ENCODE results near the gene FCN1.

Gene FCN1

DNA sequence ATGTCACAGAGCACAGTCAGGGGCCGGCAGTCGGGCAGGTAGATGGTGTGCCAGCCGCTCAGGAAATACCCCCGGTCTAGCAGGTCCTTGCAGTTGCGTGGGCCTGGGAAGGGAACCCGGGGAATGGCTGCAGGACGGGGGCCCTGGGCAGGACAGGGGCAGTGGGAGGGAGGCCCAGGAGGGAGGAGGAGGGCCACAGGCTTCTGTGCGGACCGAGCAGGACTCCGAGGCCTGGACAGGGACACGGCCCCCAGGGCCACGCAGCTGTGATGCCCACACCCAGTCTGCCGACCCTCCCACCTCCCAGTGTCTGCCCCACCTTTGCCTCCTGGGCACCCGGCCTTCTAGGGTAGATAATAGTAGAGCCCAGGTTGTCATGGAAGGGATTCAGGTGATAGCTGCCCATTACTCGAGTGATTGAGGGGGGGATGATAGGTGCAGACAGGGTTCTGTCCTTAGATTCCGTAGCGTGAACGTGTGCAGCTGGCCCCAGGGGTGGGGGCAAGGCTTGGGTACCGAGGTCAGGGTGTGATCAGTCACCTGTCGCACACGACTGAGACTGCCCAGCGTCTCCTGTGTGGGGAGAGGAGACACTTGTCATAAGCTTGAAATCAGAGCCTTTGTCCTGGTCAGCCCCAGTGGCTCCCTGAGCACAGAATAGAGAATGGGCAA, 4.5 kb downstream of the FCN1 start:
- DNase-seq, result no peak

- DNase-seq, result no peak
These were observed 5.4 kb downstream of the FCN1 start for GRCh38 chr9:134912126-134912840.

- no peak for DNase-seq
These were observed 7.9 kb downstream of the FCN1 start for GRCh38 chr9:134909511-134910481.

DNA sequence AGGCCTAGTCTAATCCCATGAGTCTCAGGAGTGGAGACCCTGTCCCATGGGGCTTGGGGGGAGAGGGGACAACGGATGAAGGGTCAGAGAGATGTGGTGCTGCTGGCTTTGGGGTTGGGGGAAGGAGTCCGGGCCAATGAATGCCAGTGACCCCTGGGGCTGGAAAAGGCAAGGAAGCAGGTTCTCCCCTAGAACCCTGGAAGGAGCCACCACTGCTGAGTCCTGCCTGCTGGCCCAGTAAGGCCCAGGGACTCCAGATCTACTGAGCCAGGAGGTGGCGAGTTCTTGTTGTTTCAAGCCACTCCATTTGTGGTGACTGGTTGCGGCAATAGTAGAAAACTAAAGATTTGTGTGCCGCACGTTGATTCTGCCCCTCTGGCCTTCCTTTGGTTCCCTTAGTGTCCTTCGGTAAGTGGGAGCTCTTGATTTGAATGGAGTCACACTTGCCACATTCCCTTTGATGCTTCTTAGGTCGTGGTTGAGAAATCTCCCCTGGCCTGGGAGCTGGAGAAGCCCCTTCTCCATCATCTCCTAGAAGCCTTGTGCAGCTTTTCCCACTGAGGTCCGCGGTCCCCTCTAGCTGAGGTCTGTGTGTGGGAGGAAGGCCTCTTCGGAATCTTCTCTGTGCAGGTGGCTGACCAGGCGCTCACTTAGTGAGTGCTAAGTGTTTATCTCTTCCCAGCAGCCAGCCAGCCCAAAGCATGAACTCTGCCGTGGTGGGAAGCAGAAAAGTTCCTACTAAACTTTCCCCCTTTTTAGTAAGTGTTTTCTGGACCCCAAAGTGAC, 9.0 kb downstream of the FCN1 start:
- DNase-seq, result no peak

DNA sequence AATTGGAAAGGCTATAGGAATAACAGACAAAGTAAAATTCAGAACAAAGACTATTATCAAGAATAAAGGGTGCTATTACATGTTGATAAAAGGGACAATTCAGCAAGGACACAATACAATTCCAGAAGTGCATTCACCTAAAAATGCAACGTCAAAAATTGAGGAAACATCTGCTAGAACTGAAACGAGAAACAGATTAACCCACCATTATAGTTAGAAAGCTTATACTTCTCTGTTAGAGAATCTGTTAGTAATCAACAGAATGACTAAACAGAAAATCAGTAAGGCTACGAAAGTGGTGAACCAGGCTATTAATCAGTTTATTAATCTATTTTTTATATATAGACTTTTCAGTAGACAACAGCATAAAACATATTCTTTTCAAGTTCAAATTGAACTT, 14.8 kb downstream of the FCN1 start:
- DNase-seq, result peak in 1 of 2 donors; percentile 80

DNA sequence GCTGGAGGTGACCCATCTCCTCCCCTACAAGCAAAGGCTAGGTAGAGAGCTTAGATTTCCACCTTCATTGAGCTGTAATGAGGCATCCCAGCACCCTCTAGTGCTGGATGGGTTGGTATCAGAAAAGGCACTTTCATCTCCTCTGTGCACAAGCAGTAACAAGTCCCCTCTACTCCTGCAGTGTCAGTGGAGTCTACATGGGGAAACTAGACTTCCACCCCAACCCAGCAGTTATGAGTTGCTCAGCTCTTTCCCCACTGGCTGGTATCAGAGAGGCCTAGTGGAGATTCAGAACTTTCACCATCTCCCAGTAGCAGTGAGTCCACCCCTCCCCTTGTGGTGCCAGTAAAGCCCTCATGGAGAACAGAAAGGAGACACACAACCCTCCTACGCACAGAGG, 17.9 kb downstream of the FCN1 start:
- no peak for DNase-seq

- DNase-seq, result no peak
These were observed 18.5 kb downstream of the FCN1 start for GRCh38 chr9:134899168-134899567.

- no peak for DNase-seq
These were observed 19.4 kb downstream of the FCN1 start for GRCh38 chr9:134898319-134898718.

- DNase-seq, result no peak
These were observed 20.0 kb downstream of the FCN1 start for GRCh38 chr9:134897584-134898170.

GRCh38 chr9:134896834-134897583, 20.7 kb downstream of the FCN1 start:
- DNase-seq, result no peak

DNA sequence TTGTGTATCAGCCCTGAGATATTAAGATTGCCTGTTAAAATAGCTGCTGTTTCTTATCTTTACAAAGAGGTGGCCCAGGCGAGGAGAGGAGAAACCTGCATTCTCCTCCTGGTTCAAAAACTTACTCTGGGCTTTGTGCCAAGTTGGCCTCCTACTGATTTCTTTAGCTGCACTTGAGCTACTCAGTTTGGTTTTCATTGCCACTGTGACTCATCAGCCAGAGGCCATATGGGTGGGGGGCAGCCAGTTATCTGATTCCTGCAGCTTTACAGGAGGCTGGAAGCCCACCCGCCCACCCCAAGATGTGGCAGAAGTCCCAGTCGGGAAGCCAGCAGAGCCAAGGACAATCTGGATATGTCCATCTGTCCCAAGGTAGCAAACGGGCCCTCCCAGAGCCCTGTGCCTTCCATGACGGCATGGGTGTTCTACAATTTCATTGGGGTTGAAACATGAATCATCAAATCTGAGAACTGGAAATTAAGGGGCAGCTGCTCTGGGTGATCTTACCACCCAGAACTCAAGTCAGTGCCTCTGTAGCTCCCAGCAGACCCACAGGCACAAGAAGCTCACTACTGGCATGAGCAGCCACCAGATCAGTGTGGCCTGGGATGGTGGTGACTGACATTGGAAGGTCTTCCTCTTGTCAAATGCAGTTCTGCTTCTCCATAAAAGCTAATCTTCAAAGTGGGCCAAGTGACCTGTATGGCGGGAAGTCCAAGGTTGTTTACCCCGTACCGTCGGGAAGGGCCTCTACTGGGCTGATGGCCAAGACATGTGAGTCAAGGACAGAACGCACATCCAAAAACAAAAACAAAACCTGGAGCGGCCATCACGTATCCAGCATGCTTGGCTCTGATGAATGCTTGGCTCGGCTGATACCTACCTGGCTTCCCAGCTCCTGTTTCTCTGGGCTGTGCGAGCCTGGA, 21.5 kb downstream of the FCN1 start:
- DNase-seq, result peak in 1 of 2 donors; percentile 85

DNA sequence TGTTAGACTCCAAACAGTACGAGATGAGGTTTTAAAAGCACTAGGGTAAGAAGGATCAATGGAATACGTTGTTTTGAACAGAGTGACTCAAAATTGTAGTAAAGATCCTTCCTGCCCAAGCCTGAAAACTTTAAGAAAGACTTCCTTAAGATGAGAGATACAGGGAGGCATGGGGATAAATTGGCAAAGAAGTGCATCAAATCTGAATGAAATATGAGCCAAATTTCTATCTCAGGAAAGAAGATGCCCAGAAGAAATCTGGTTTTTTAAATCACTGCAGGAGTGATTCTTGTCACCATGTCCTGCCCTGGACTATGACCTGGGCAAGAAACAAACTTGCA, 22.2 kb downstream of the FCN1 start:
- DNase-seq, result no peak

- no peak for DNase-seq
These were observed 22.6 kb downstream of the FCN1 start for GRCh38 chr9:134895097-134895496.

- no peak for DNase-seq
These were observed 23.4 kb downstream of the FCN1 start for GRCh38 chr9:134894136-134894860.

- DNase-seq, result no peak
These were observed 24.8 kb downstream of the FCN1 start for GRCh38 chr9:134892820-134893420.

GRCh38 chr9:134892221-134892620, 25.5 kb downstream of the FCN1 start:
- DNase-seq, result no peak

DNA sequence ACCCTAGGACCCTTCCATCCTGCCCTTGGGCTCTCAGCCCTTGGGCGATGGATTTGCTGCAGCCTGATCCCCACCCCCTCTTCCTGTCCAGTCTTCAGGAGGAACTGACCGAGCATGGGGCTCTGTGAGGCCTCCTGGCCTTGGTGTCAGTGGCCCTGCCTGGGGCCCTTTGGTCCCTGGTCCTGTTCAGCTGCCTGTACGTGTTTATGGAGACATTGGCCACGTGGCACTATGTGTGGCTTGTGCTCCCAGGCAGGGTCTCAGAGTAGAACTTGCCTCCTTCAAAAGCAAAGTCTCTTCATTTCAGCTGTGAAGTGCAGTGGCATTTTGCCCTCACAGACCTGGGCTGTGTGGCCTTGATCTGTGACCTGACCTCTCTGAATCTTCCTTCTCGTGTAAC, 26.0 kb downstream of the FCN1 start:
- DNase-seq, result no peak

- DNase-seq, result no peak
These were observed 26.7 kb downstream of the FCN1 start for GRCh38 chr9:134891053-134891452.

GRCh38 chr9:134890155-134890495, 27.6 kb downstream of the FCN1 start:
- no peak for DNase-seq

All from bone marrow (tissue), 2 donors.